GM18520 (cell line): ENCODE results near the gene SIAH3.
"Not testable (repeated sequence)": the region's sequence is repeated elsewhere in the genome, so short reads cannot be mapped to it uniquely, and the experiment has no call there.

Experiments used
- ATAC-seq: cut with Tn5 transposase; IDR thresholded peaks from one replicate; pipeline ENCODE4 v1.9.1; 2021; ENCODE audit not compliant: unreplicated experiment

SIAH3 gene

GRCh38 chr13:45851171-45851921, at the start of gene SIAH3:
SIAH3 (minus strand) TSS chr13:45851753; CDS start chr13:45851629, 124 bp downstream.
- ATAC-seq = no peak

GRCh38 chr13:45899406-45899805, 47.9 kb upstream of the SIAH3 start:
- ATAC-seq = no peak

GRCh38 chr13:45897562-45897961, 46.0 kb upstream of the SIAH3 start:
- no peak for ATAC-seq

GRCh38 chr13:45896285-45896684, 44.7 kb upstream of the SIAH3 start:
- ATAC-seq = no peak

- no peak for ATAC-seq
Observed at GRCh38 chr13:45895881-45896280, 44.3 kb upstream of the SIAH3 start.

GRCh38 chr13:45892513-45892912, 41.0 kb upstream of the SIAH3 start:
- no peak for ATAC-seq

- ATAC-seq = no peak
Observed at GRCh38 chr13:45889590-45890243, 38.2 kb upstream of the SIAH3 start.

GRCh38 chr13:45886466-45886865, 34.9 kb upstream of the SIAH3 start:
- ATAC-seq = no peak

GRCh38 chr13:45885194-45885593, 33.6 kb upstream of the SIAH3 start:
- ATAC-seq = no peak

- no peak for ATAC-seq
Observed at GRCh38 chr13:45882626-45883025, 31.1 kb upstream of the SIAH3 start.

- ATAC-seq = no peak
Observed at GRCh38 chr13:45881353-45881752, 29.8 kb upstream of the SIAH3 start.

GRCh38 chr13:45880242-45880641, 28.7 kb upstream of the SIAH3 start:
- ATAC-seq = no peak

GRCh38 chr13:45879666-45880065, 28.1 kb upstream of the SIAH3 start:
- ATAC-seq = no peak

- ATAC-seq = no peak
Observed at GRCh38 chr13:45878966-45879365, 27.4 kb upstream of the SIAH3 start.

- no peak for ATAC-seq
Observed at GRCh38 chr13:45876781-45877180, 25.2 kb upstream of the SIAH3 start.

GRCh38 chr13:45875951-45876350, 24.4 kb upstream of the SIAH3 start:
- no peak for ATAC-seq

GRCh38 chr13:45873491-45874325, 22.2 kb upstream of the SIAH3 start:
- no peak for ATAC-seq

- ATAC-seq = no peak
Observed at GRCh38 chr13:45872566-45872965, 21.0 kb upstream of the SIAH3 start.

- ATAC-seq = not testable (repeated sequence)
Observed at GRCh38 chr13:45871201-45871600, 19.6 kb upstream of the SIAH3 start.

- no peak for ATAC-seq
Observed at GRCh38 chr13:45870232-45870631, 18.7 kb upstream of the SIAH3 start.

GRCh38 chr13:45865414-45865813, 13.9 kb upstream of the SIAH3 start:
- ATAC-seq = no peak
